GM12865 (cell line): Measurements from ENCODE around the gene AQP6.

Experiments
- DNase-seq: peaks from one replicate; pipeline ENCODE4 v3.0.0; 2010; ENCODE audit warnings: low read depth
- H3K4me3 ChIP-seq: 2 replicates; pipeline ENCODE4 v1.5.1; 2011; ENCODE audit warnings: mild to moderate bottlenecking, low read depth, low read length, control low read depth
- TF ChIP-seq, protein P1 (sequence below): IDR thresholded peaks from 2 replicates; pipeline ENCODE4 v1.5.1; 2011; ENCODE audit warnings: low read length, control low read depth, low read depth, inconsistent platforms; ENCODE audit not compliant: insufficient read depth; ENCODE audit errors: missing control alignments

AQP6 gene

DNA sequence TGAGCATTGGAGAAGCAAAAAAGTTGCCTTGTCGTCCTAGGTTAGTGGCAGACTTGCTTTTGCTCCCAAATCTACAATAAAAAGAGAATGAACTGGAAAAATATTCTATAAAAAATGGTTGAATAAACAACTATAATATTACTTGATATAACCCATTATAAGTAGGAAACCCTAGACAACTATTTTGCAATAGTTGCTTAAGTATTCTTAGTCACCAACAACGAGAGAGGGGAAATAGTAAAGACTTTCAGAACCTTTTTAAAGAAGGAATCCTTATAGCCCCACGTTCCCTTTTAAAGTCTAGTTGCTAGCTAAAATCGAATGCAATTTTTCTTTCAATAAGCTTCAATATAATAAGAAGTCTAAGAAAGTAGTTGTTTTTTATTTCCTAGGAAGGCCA, 17.5 kb downstream of the AQP6 start:
- TF ChIP-seq, protein P1, sequence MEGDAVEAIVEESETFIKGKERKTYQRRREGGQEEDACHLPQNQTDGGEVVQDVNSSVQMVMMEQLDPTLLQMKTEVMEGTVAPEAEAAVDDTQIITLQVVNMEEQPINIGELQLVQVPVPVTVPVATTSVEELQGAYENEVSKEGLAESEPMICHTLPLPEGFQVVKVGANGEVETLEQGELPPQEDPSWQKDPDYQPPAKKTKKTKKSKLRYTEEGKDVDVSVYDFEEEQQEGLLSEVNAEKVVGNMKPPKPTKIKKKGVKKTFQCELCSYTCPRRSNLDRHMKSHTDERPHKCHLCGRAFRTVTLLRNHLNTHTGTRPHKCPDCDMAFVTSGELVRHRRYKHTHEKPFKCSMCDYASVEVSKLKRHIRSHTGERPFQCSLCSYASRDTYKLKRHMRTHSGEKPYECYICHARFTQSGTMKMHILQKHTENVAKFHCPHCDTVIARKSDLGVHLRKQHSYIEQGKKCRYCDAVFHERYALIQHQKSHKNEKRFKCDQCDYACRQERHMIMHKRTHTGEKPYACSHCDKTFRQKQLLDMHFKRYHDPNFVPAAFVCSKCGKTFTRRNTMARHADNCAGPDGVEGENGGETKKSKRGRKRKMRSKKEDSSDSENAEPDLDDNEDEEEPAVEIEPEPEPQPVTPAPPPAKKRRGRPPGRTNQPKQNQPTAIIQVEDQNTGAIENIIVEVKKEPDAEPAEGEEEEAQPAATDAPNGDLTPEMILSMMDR, result no peak
- no peak overlapping the region for H3K4me3 ChIP-seq
- DNase-seq, result no peak

DNA sequence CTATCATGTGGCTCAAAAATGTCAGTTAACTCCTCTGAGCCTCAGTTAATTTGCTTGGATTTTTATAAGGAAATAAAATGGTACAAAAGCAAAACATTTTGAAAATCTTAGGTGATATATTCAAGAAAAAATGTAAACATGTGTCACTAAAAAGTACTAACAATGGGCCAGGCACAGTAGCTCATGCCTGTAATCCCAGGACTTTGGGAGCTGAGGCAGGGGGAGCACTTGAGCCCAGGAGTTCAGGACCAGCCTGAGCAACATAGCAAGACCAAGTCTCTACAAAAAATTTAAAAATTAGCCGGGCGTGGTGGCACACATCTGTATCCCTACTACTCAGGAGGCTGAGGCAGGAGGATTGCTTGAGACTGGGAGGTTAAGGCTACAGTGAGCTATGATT, 25.7 kb downstream of the AQP6 start:
- TF ChIP-seq, protein P1, result no peak
- DNase-seq, result no peak
- no peak overlapping the region for H3K4me3 ChIP-seq

DNA sequence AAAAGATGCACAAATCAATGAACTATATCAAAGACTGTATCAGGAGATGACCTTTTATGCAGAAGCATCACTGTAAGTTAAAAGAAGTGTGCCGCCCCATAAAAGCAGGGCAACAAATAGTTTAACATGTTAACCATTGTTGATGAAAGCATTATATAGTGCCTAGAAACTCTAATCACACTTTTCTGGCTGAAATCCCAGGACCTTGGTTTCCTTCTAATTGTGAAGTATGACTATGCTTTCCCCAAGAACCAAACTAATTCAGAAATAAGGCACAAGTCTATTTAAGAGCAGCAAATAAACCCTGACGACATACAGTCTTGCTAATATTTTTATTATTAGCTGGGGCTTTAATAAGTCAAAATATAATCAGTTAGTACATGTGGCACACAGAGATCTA, 30.8 kb downstream of the AQP6 start:
- no peak for DNase-seq
- H3K4me3 ChIP-seq, result no peak overlapping the region
- TF ChIP-seq, protein P1, result no peak

DNA sequence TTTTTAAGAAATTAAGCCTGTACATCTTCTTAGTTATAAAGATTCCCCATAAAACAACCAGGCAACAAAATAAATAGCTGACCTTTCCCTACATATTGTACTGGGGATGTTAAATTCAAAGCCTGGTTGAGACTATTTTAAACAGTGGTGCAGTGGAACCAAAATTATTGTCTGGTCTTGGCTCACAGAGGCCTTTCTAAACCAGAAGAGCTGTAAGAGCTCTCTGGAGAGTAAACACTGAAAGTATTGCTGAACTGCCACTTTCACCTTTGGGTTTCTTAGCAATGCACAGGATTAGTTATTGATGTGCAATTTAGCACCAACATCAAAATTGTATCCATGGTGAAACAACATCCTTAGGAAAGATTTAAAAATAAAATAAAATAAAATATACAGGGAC, 31.9 kb downstream of the AQP6 start:
- TF ChIP-seq, protein P1, result no peak
- H3K4me3 ChIP-seq, result no peak overlapping the region
- DNase-seq, result no peak

DNA sequence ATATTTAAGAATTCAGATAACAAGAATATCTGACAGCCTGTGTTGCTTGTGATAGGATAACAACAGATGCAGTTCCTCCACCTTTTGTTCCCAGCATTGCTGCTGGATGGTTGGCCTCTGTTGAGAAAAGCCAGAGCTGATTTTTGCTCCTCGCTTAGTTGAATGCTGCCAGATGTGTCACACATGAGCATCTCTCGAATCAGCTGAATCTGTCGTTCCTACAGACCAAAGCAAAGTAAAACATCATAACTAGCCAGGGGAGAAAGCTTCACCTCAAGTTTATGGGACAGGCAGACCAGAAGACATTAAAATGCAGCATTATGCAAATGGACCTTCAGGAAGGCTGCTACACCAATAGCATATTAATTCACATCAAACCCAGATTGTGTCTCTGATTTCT, 32.4 kb downstream of the AQP6 start:
- no peak overlapping the region for H3K4me3 ChIP-seq
- TF ChIP-seq, protein P1, result no peak
- no peak for DNase-seq

DNA sequence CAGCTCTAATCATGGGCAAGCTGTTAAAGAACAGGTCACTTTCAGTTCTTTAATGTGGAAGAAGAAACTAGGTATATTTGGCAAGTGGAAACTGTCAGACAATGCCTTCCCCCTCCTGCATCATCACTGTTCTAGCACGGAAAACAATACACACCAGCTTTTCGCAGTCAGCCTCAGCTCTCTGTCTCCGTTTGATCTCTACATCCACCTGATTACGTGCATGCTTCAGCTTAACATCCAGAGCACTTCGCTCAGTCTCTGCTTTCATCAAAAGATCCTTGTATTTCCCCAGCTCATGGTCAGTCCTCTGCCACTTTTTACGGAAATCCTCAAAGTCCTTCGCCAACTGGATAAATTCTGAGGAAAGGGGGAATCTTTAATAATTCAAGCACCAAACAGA, 33.5 kb downstream of the AQP6 start:
- no peak overlapping the region for H3K4me3 ChIP-seq
- TF ChIP-seq, protein P1, result no peak
- DNase-seq, result no peak

DNA sequence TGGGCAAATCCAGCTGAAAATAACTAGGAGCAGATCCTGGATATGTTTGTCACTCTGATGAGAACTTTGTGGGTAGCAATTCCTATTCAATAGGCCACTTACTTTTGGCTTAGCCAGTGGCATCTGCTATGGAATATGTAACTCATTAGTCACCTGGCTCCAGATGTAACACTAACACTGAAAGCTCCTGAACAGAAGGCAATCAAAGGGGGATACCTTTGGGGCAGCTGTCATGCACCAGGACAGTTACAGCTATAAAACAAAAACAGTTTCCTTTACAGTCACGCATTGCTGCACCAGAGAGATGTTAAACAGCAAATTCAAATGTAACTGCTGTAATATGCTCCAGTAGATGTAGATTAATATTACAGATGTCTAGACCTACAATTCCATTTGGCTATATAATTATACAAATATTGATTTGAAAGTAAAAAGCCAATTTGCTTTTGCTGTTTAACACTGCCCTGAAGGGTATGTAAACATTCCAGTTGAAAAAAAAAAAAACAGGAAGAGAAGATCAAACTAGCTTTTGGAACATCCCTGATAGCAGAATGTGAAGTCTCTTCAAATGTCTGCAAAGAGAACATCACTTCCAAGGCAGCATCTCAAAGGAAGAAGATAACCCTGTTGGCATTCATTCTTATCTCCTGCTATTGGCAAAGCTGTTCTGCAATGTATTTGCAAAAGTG, 34.2 kb downstream of the AQP6 start:
- TF ChIP-seq, protein P1, result no peak
- H3K4me3 ChIP-seq, result no peak overlapping the region
- no peak for DNase-seq
